Measurements from ENCODE around the gene P2RY12.

DNA sequence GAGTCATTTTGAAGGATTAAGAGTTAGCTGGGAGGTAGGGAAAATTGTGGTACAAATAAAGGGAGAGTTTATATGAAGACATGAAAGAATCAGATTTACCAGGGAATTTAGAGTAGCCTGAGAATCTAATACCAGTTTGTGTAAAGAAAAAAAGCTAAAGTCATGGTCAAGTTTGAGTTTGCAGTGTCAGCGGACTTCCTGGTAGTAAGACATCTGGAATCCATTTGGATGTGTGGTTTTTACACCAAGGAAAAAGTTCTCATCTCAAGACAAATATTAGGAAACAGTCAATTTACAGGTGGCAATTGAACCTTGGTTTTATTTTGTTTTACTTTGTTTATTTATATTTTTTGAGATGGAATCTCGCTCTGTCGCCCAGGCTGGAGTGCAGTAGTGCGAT lies 1.5 kb upstream of the P2RY12 start:
- TF ChIP-seq YY1 (IDR thresholded peaks at IDR 0.05; ENCODE audit: insufficient read depth, insufficient read length) = no peak
- no peak for TF ChIP-seq SUZ12 (IDR thresholded peaks at IDR 0.05; ENCODE audit: extremely low read depth, insufficient read depth, insufficient read length)
- TF ChIP-seq ZNF274 (IDR thresholded peaks at IDR 0.05; ENCODE audit: low read depth, low read length) = no peak
